NCI-H2227 (cell line): ENCODE measurements around the gene GPI.

ENCODE experiments used
- DNase-seq: peaks from one replicate; lab custom pipeline; 2025; ENCODE audit not compliant: unreplicated experiment; lab: John Stamatoyannopoulos, UW

GPI gene

DNA sequence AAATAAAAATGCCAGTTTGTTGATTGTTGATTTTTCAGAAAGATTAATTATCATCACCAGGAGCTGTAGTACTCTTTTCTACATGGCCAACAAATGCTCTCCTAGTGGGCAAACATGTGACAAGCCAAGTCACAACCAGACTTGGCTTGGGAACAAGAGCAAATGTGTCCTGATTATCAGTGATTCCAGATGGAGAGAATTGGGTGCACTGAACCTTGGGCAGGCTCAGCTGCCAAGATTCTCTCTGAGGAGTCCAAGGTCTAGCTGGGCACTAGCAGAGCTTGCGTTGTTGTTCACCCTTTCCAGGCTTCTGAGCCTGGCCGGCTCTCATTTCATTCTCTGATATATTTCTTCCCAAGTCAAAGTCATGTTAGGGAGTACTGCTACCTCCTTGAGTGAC, 27.3 kb upstream of the GPI start:
- DNase-seq, result no peak

DNA sequence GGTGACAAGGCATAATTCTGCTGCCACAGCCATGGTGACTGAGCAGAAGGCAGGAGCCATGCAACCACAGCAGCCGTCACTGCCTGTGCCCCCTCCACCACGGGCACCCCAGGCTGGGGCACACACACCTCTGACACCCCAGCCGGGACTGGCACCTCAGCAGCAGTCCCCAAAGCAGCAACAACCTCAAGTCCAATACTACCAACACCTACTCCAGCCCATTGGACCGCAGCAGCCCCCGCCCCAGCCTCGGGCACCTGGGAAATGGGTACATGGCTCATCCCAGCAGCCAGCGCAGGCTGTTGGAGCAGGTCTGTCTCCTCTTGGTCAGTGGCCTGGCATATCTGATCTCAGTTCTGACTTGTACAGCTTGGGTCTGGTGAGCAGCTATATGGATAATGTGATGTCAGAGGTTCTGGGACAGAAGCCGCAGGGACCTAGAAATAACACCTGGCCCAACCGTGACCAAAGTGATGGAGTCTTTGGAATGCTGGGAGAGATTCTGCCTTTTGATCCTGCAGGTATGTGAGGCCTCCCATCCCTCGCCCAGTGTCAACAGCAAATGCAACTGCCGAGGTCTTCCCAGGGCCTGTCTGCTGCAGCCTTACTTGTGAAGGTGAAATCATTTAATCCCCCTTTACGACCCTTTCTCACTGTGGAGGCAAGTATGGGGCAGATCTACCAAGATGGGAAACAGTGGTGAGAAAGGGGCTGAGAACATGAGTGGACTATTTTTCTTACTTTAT, 22.9 kb upstream of the GPI start:
- DNase-seq, result no peak

DNA sequence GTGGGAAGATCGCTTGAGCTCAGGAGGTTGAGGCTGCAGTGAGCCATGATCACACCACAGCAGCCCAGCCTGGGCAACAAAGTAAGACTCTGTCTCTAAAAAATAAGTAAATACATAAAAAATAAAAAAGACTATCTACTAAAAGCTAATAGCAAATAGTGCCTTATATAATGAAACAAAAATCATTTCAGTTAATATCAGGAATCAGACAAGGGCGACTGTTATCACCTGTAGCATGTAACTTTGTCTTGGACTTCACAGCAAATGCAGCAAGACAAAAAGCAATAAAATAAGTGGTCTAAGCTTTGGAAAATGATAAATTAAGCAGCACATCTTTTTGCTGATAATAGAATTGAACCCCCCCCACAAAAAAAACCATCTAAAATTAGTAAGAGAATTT, 21.2 kb upstream of the GPI start:
- DNase-seq, result no peak

DNA sequence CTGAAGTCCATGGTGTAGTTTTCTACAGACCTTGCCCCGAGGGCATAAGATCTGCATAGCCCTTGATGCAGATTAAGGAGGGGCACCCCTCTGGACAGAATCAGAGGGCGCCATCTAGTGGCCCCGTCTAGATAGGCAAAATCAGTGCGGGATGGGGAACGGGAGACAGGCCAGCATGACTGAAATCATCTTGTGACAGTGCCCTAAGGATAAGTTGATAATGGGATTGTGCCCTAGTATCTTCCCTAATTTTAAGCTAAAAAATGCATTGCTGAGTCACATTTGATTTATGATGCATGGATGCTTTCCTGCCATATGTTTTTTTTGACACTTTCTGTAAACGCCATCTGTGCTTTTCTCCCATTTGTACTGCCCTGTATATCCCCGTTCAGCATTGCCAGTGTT, 19.0 kb upstream of the GPI start:
- DNase-seq, result peak; percentile 85

DNA sequence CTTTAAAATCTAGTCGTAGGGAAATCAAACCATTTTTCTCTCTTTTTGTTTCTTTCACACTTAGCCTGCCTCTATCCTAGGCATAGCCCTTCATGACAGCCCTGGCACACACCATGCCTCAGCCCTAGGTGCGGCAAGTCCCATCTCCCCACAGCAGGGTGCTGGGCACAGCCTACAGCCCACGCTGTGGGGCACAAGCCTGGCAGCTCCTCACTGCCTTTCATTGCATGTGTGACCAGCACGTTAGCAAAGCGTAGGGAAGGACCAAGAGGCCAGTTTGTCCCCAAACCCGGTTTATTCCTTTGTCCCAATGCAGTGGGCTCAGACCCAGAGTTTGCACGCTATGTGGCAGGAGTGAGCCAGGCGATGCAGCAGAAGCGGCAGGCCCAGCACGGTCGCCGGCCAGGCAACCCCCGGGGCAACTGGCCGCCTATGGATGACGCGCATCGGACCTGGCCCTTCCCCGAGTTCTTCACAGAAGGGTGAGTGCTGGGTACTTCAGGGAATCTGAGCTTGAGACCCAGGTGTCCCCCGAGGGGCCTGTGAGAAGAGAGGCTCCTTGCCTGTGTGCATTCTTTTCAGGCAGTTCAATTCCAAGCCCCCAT, 17.3 kb upstream of the GPI start:
- no peak for DNase-seq

DNA sequence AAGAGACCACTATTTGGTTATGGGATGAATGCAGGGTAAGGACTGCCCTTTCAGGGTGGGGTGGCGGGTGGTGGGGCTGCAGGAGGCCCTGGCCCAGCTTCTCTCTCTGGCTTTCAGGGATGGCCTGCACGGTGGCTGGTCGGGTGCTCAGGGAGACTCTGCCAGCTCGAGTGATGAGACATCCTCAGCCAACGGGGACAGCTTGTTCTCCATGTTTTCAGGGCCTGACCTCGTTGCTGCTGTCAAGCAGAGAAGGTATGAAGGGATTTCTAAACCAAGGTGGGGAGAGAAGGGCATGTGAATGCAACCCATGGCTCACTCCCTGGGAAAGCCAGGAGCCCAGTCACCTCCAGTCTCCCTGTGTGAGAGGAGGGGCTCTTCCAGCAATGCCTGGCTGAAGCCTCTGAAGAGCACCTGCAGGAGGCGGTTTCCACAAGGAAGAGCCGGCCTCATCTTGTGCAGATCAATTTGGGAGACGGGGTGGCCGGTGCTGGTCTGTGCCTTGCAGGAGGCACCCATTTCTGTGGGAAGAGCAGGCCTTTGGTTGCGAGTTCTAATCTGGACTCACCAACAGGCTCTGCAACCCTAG, 16.0 kb upstream of the GPI start:
- DNase-seq, result no peak

DNA sequence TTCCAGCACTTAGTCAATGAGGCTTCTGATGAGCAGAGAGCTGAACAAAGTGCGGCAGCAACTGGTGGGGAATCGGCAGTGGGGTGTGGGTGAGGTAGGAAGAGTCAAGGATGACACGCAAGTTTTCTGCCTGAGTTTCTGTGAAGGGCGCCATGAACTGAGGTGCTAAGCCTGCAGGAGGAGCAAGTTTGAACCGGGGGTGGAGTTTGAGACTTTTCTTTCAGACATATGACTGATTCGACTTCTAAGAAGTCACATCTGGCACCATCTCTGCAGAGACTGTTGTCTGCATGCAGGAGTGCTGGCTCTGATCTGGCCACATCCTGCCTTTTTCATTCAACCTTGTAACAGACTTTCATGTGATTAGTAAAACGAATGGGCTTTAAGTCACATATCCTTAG, 14.8 kb upstream of the GPI start:
- no peak for DNase-seq

DNA sequence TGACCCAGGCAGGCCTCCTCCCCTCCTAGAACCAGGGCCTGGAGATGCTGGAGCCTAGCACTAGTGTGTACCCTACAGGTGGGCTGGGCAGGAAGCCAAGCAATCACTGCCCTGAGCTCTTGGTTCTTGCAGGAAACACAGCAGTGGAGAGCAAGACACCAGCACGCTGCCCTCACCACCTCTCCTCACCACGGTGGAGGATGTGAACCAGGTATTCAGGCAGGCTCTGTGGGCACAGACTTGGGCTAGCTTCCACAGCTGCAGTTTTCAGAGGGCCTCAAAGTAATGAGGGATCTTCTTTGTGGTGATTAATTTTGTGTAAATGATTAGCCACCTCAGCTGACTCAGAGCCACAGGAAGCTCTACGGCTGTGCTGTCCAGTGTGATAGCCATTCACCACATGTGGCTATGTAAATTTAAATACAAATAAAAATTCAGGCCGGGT, 13.6 kb upstream of the GPI start:
- DNase-seq, result no peak

DNA sequence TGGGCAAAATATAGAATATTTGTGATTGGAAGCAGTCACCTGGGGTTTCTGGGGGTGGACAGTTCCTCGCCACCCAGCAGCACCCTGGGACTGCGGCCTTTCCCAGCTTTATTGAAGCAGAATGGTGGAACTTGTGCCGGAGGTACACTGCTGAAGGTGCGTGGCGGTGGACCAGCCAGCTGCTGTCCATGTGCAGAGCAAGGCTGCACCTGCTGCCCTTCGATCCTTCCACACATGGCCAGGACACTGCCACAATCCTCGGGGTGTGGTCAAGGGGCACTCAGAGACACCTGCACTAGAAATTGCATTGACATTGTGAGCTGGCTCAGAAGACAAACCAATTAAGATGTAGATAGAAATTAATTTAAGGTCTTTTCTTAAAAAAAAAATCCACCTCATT, 11.4 kb upstream of the GPI start:
- no peak for DNase-seq

DNA sequence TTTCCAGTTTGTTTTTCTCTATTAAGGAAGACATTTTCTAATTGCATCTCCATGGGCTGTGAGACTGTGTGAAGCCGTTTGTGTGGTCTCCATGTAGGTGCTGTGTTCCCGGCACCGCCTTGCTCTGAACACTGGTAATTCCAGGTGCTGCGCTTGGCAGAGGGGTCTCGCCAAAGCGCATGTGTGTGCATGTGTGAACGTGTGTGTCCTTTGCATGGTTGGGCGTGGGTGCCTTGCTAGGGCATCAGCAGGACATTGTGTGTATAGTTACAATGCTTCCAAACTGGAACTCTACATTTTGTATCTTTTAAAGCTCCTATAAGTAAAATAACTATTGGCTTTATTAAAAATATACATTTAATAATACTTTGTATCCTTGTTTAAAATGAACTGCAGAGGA, 9.8 kb upstream of the GPI start:
- DNase-seq, result no peak

DNA sequence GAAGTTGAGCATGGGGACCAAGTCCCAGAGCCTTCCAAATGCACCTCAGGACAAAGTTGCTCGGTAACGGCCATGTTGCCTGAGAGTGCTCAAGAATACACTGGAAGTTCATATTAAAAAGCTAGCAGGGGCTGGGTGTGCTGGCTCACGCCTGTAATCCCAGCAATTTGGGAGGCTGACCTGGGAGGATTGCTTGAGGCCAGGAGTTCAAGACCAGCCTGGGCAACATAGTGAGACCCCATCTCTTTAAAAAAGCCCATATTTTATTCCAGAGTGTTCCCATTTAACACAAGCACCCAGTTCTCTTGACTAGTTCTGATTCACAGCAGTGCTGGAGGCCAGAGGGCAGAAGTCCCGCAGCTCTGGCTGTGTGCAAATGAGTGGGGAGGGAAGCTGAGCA, 8.1 kb upstream of the GPI start:
- DNase-seq, result no peak

DNA sequence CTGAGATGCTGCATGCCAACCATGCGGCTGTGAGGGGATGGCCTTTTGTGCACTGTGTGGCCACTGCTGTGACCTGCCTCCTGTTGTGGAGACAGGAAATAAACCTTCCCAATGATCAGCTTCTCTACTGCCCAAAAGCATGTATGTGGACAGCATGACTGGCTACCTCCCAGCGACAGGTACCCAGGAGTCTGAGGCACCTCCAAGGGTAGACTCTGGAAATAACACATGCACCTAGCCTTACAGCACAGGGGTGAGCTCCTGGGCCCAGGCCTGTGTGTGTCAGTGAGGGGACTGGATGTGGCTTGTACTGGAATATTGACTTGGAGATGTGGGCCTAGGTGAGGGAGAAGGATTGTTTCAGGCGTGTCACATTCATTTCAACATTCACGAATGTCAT, 7.6 kb upstream of the GPI start:
- no peak for DNase-seq

DNA sequence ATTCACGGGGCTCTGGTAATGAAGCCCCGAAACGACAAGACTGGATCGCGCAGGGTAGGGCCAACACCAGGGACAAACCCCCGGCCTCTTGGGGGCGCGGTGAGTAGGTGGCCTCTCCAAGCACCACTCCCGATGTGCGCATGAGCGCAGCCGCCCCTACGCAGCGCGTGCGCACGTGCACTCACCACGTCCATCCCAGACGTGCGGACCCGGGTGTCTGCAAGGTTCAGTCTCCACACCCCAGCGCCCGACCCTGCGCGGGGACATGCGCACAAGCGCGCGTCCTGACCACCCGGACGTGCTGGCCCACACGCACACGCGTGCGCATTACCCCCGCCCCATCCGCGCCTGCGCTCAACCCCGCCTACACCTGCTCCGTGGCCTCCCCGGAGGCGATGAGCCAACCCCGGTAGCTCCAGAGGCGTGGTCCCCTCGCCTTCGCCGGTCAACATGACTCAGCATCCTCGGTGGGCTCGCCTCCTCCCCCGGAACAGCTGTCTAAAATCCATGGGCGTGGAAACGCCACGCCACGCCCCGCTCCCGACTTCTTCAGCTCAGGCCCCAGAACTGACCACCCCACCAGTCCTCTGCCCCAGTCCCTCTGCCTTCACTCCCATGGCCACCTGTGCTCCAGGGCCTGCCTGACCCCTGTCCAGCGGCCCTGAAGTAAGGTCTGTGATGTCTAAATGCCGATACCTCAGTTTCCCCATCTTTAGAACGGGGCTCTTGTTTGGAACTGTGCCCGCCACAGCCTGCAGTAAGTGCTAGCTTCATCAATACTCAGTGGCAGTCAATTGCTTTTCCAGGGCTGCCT, 5.6 kb upstream of the GPI start:
- peak; percentile 100 for DNase-seq

DNA sequence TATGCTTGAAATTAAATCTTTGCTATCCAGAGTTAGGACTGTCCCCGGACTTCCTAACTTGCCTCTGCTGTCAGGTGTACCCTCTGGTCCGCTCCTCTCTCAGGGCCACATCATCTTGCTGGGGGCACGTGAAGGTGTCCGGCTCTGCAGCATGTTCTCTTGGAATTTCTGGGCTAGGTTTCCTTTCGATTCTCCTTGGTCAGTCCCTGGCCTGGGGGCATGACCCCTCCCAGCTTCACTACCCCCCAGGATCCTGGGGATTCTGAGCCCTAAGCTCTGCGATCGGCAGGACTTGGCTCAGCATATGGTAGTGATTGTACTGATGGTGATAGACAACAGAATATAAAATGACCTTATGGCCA, 5.1 kb upstream of the GPI start:
- DNase-seq, result no peak

DNA sequence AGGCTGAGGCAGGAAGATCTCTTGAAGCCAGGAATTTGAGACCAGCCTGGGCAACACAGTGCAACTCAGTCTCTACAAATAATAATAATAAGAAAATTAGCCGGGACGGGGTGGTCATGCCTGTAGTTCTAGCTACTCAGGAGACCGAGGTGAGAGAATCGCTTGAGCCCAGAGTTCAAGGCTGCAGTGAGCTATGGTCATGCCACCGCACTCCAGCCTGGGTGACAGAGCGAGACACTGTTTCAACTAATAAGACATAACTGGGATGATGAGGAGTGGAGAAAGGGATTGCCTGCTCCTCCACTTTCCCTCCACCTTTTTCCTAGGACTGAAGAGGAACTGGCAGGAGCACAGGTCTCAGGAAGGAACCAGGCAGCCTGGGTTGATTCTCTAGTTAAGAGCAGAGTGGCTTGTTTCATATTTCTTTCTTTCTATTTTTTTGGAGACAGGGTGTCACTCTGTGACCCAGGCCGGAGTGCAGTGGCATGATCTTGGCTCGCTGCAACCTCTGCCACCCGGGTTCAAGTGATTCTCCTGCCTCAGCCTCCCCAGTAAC, 4.6 kb upstream of the GPI start:
- DNase-seq, result no peak

DNA sequence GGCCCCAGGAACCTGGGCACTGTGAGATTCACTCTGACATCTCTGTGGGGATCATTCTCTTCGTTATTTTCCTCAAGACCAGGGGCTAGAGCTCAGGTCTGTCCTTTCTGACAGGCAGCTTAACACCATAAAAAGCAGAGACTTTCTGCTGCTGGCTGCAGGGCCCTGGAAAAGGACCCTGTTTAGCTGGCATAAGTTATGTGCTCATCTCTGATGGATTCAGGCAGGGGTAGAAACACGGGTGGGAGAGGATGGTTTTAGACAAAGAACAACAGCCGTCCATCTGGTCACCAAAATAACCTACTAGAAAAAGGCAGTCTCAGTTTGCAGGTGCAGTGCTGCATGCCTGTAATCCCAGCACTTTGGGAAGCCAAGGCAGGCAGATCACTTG, 2.3 kb upstream of the GPI start:
- no peak for DNase-seq

DNA sequence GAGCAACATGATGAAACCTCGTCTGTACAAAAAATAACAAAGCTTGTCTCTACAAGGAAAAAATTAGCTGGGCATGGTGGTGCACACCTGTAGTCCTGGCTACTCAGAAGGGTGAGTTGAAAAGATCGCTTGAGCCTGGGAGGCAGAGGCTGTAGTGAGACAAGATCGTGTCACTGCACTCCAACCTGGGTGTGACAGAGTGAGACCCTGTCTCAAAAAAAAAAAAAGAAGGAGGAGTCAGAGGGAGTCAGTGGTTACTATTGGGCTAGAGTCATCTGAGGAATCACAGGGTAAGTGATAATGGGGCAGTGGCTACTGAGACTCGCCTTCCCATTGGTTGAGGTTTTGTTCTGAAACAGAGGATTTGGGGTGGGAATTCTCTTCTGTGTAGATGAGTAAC, 1.9 kb upstream of the GPI start:
- no peak for DNase-seq

DNA sequence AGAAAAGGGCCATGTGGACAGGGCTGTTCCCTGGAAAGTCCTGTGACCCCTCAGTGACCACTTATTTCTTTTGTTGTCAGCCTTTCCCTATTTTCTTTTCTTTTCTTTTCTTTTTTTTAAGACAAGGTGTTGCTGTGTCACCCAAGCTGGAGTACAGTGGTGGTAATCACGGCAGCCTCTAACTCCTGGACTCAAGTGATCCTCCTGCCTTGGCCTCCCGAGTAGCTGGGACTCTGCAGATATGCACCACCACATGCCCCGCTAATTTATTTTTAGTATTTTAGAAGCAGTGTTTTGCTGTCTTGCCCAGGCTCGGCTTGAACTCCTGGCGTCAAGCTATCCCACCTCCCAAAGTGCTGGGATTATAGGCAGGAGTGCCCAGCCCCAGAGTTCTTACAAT, 1.1 kb upstream of the GPI start:
- no peak for DNase-seq

DNA sequence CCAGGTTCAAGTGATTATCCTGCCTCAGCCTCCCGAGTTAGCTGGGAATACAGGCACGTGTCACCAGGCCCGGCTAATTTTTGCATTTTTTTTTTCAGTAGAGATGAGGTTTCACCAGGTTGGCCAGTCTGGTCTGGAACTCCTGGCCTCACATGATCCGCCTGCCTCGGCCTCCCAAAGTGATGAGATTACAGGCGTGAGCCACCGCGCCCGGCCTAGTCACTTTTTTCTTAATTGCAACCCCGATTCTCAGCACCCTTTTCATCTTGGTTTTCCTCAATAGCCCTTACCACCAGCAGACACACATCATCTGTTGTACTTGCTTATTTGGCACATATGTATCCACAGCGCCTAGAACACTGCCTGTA, 550 bp upstream of the GPI start:
- no peak for DNase-seq

DNA sequence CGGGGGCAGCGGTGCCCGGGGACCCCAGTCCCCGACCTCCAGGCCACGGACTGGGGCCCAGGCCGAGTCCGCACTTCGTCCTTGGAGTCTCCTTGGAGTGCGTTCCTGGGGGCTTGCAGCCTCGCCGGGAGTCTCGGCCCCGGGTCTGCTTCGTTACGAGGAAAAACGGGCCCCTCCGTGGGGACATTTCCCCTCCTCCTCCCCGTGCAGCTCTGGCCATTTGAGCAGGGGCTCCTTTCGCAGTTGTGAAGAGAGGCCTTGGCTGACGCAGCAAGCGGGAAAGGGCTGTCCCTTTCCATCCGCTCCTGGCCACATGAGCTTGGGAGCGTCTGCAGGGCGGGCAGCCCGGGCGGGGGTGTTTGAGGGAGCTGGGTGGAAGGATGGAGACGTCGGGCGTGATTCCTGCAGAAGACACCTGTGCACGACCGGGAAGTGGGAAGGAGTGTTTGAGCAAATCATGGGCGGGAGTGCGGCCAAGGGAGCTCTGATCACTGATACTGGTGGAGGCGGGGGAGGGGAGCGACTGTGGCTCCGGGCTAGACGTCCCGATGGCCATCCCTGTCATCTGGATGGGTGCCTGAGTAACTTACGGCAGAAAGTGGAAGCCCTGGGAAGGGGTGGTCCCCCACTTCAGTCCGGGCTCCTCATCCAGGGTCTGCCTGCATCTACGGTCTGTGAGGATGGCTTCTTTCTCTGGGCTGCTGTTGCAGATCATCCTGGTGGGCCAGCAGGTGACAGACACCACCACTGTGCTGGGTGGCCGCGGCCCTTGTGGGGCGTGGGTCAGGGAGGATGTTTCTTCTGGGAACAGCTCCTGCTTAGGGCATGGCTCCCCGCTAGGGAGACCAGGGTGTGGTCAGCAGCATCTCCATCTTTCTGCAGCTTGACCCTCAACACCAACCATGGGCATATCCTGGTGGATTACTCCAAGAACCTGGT, 736 bp downstream of the GPI start:
- peak; percentile 87 for DNase-seq
